ENCODE data around the gene CFAP90.

DNA sequence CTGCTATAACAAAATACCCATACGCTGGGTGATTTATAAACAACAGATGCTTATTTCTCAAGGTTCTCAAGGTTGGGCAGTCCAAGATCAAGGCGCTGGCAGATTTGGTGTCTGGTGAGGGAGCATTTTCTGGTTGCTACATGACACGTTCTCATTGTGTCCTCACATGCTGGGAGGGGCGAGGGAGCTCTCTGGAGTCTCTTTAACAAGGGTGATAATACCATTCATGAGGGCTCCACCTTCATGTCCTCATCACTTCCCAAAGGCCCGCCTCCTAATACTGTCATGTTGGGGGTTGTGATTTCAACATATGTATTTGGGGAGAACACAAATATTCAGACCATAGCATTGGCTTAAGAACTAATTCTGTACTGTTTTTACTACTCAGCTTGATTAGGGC lies 4.6 kb downstream of the CFAP90 start:
- TF ChIP-seq, protein P1, sequence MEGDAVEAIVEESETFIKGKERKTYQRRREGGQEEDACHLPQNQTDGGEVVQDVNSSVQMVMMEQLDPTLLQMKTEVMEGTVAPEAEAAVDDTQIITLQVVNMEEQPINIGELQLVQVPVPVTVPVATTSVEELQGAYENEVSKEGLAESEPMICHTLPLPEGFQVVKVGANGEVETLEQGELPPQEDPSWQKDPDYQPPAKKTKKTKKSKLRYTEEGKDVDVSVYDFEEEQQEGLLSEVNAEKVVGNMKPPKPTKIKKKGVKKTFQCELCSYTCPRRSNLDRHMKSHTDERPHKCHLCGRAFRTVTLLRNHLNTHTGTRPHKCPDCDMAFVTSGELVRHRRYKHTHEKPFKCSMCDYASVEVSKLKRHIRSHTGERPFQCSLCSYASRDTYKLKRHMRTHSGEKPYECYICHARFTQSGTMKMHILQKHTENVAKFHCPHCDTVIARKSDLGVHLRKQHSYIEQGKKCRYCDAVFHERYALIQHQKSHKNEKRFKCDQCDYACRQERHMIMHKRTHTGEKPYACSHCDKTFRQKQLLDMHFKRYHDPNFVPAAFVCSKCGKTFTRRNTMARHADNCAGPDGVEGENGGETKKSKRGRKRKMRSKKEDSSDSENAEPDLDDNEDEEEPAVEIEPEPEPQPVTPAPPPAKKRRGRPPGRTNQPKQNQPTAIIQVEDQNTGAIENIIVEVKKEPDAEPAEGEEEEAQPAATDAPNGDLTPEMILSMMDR (IDR thresholded peaks at IDR 0.05) = no peak
- no peak for TF ChIP-seq POLR2A (IDR thresholded peaks at IDR 0.05)

Data from heart left ventricle (tissue), 13 donors.